ENCODE results near the gene BRD4.
A peak's percentile ranks its signal among the peaks of the same experiment; 100 is the strongest.

The BRD4 gene

GRCh38 chr19:15253061-15253460 is 79.3 kb downstream of the BRD4 start:
- Histone ChIP-seq H3K36me3 (ENCODE audit: insufficient read depth, low read length) (peaks cover 100% of the 10 kb centered on the region), H3K27me3 (ENCODE audit: insufficient read depth, low read length, poor library complexity) (no peaks in the 10 kb centered on the region), H3K4me2 (ENCODE audit: insufficient read depth, low read length) (no peak overlapping the region), H3K27ac (ENCODE audit: low read length) (no peak overlapping the region), H3K9me3 (ENCODE audit: insufficient read depth, low read length, severe bottlenecking) (no peaks in the 10 kb centered on the region), H3K4me3 (ENCODE audit: low read depth in 1 of 2, low read length in 2 of 2) (no peak overlapping the region), H3K9ac (ENCODE audit: low read depth, low read length) (no peak overlapping the region), H3K4me1 (ENCODE audit: insufficient read depth, low read length) (no peaks in the 10 kb centered on the region), H4K20me1 (ENCODE audit: insufficient read depth, low read length) (peaks cover 96% of the 10 kb centered on the region), H3K79me2 (ENCODE audit: insufficient read depth, low read length) (peaks cover 96% of the 10 kb centered on the region), H2AFZ (ENCODE audit: low read depth, low read length) (no peak overlapping the region)
- ATAC-seq (ENCODE audit: insufficient read depth, low read depth) (no peak), DNase-seq (no peak)
- TF ChIP-seq EZH2 (IDR thresholded peaks at IDR 0.05; ENCODE audit: borderline replicate concordance, low read depth, low read length, severe bottlenecking) (no peak), CTCF (IDR thresholded peaks at IDR 0.05; ENCODE audit: borderline replicate concordance, extremely low read depth, low read length, poor library complexity, severe bottlenecking) (no peak)

- Histone ChIP-seq H3K4me2 (ENCODE audit: insufficient read depth, low read length) (no peak overlapping the region), H3K9me3 (ENCODE audit: insufficient read depth, low read length, severe bottlenecking) (no peaks in the 10 kb centered on the region), H3K4me3 (ENCODE audit: low read depth in 1 of 2, low read length in 2 of 2) (no peak overlapping the region), H3K27ac (ENCODE audit: low read length) (no peak overlapping the region), H2AFZ (ENCODE audit: low read depth, low read length) (no peak overlapping the region), H4K20me1 (ENCODE audit: insufficient read depth, low read length) (peaks cover 96% of the 10 kb centered on the region), H3K36me3 (ENCODE audit: insufficient read depth, low read length) (peaks cover 100% of the 10 kb centered on the region), H3K79me2 (ENCODE audit: insufficient read depth, low read length) (peaks cover 95% of the 10 kb centered on the region), H3K9ac (ENCODE audit: low read depth, low read length) (no peak overlapping the region), H3K27me3 (ENCODE audit: insufficient read depth, low read length, poor library complexity) (no peaks in the 10 kb centered on the region), H3K4me1 (ENCODE audit: insufficient read depth, low read length) (no peaks in the 10 kb centered on the region)
- TF ChIP-seq CTCF (IDR thresholded peaks at IDR 0.05; ENCODE audit: borderline replicate concordance, extremely low read depth, low read length, poor library complexity, severe bottlenecking) (peak; percentile 59), EZH2 (IDR thresholded peaks at IDR 0.05; ENCODE audit: borderline replicate concordance, low read depth, low read length, severe bottlenecking) (no peak)
- ATAC-seq (ENCODE audit: insufficient read depth, low read depth) (0 out of 3 replicates have a peak, but pooled peaks have one; percentile 39), DNase-seq (peak; percentile 22)
Observed at GRCh38 chr19:15252398-15253018, 79.8 kb downstream of the BRD4 start.

GRCh38 chr19:15251749-15252397 is 80.5 kb downstream of the BRD4 start:
- ATAC-seq (ENCODE audit: insufficient read depth, low read depth) (peak; percentile 44; the same call in 1 of the 3 replicates), DNase-seq (no peak)
- Histone ChIP-seq H3K27me3 (ENCODE audit: insufficient read depth, low read length, poor library complexity) (no peaks in the 10 kb centered on the region), H3K27ac (ENCODE audit: low read length) (no peak overlapping the region), H3K9me3 (ENCODE audit: insufficient read depth, low read length, severe bottlenecking) (no peaks in the 10 kb centered on the region), H3K4me3 (ENCODE audit: low read depth in 1 of 2, low read length in 2 of 2) (no peak overlapping the region), H3K4me2 (ENCODE audit: insufficient read depth, low read length) (no peak overlapping the region), H3K36me3 (ENCODE audit: insufficient read depth, low read length) (peaks cover 100% of the 10 kb centered on the region), H2AFZ (ENCODE audit: low read depth, low read length) (no peak overlapping the region), H4K20me1 (ENCODE audit: insufficient read depth, low read length) (peaks cover 95% of the 10 kb centered on the region), H3K79me2 (ENCODE audit: insufficient read depth, low read length) (peaks cover 93% of the 10 kb centered on the region), H3K9ac (ENCODE audit: low read depth, low read length) (no peak overlapping the region), H3K4me1 (ENCODE audit: insufficient read depth, low read length) (no peaks in the 10 kb centered on the region)
- TF ChIP-seq CTCF (IDR thresholded peaks at IDR 0.05; ENCODE audit: borderline replicate concordance, extremely low read depth, low read length, poor library complexity, severe bottlenecking) (peak; percentile 42), EZH2 (IDR thresholded peaks at IDR 0.05; ENCODE audit: borderline replicate concordance, low read depth, low read length, severe bottlenecking) (no peak)

All from DND-41 (cell line).